Measurements from ENCODE around the gene MMP20. TPM values are rescaled to one million over a fixed set of nuclear protein-coding genes. Genes with fewer than 3 reads are reported as not detected.

The MMP20 gene
- polyA plus RNA-seq, 1 of the 3 experiments (the other 2 are of a cell fraction), result not detected

- H3K79me2 ChIP-seq (ENCODE audit: insufficient read depth), result no peaks in the 10 kb centered on the region
- DNase-seq, result no peak
- peaks cover 7% of the 10 kb centered on the region for H3F3A ChIP-seq (replicated peaks; ENCODE audit: insufficient read depth)
- H3K4me3 ChIP-seq (ENCODE audit: low read depth in 2 of 2, low read length in 1 of 2), result no peak overlapping the region
- ChIA-PET POLR2A (no interaction called here), CTCF (interaction anchor here (1.3 kb wide), 1 partner anchor 38 kb away, joined by 3 read pairs; no protein-coding TSS in a partner anchor)
- no peaks in the 10 kb centered on the region; a peak in 1 of 4 replicates for H3K4me1 ChIP-seq (ENCODE audit: control insufficient read depth in 1 of 2, insufficient read depth in 2 of 2, low read depth in 1 of 2, low read length in 1 of 2)
- TF ChIP-seq EZH2phosphoT487 (IDR thresholded peaks at IDR 0.05; ENCODE audit: borderline replicate concordance, low read depth), result no peak
- no peak for TF ChIP-seq USF2 (IDR thresholded peaks at IDR 0.05; ENCODE audit: borderline replicate concordance, low read depth, low read length)
- TF ChIP-seq MAX (IDR thresholded peaks at IDR 0.05; ENCODE audit: low read depth), result no peak
- no peak for TF ChIP-seq MXI1 (IDR thresholded peaks at IDR 0.05; ENCODE audit: low read depth, low read length)
- TF ChIP-seq TAF1 (IDR thresholded peaks at IDR 0.05; ENCODE audit: borderline replicate concordance, low read depth, low read length), result no peak
- TF ChIP-seq PBX3 (IDR thresholded peaks at IDR 0.05), result no peak
- TF ChIP-seq CTCF (IDR thresholded peaks at IDR 0.05), result no peak
- no peak for TF ChIP-seq SIN3A (IDR thresholded peaks at IDR 0.05; ENCODE audit: borderline replicate concordance, low read depth, low read length)
- TF ChIP-seq USF1 (IDR thresholded peaks at IDR 0.05; ENCODE audit: borderline replicate concordance, low read depth), result no peak
- TF ChIP-seq RCOR1 (IDR thresholded peaks at IDR 0.05; ENCODE audit: low read length), result no peak
- TF ChIP-seq RFX5 (IDR thresholded peaks at IDR 0.05; ENCODE audit: low read length), result no peak
- no peak for TF ChIP-seq NFIC (IDR thresholded peaks at IDR 0.05; ENCODE audit: borderline replicate concordance)
- TF ChIP-seq ZBTB33 (IDR thresholded peaks at IDR 0.05; ENCODE audit: borderline replicate concordance, low read depth), result no peak
- TF ChIP-seq IRF3 (IDR thresholded peaks at IDR 0.05; ENCODE audit: low read depth, low read length), result no peak
- no peaks in the 10 kb centered on the region for H3K27me3 ChIP-seq (ENCODE audit: insufficient read depth)
- H3K36me3 ChIP-seq (replicated peaks in 1 of 2; ENCODE audit: control insufficient read depth in 1 of 2, insufficient read depth in 2 of 2, low read length in 1 of 2), result no peaks in the 10 kb centered on the region
- H3K4me2 ChIP-seq, result no peak overlapping the region
- no peaks in the 10 kb centered on the region for H4K20me1 ChIP-seq (ENCODE audit: insufficient read depth)
- no peak overlapping the region for H2AFZ ChIP-seq (ENCODE audit: low read depth)
- no peaks in the 10 kb centered on the region for H3K9me3 ChIP-seq
- H3K27ac ChIP-seq (ENCODE audit: low read depth in 2 of 2, low read length in 1 of 2), result no peak overlapping the region
- no peaks in the 10 kb centered on the region for H3K9me2 ChIP-seq
- no peak overlapping the region for H3K9ac ChIP-seq
These were observed 65.3 kb downstream of the MMP20 start for GRCh38 chr11:102559839-102560238.

All from SK-N-SH (cell line).